Measurements from ENCODE around the gene MAMSTR. TPM values are rescaled to one million over a fixed set of nuclear protein-coding genes. Genes with fewer than 3 reads are reported as not detected.
"Not testable (repeated sequence)": the region's sequence is repeated elsewhere in the genome, so short reads cannot be mapped to it uniquely, and the experiment has no call there.

The MAMSTR gene
- total RNA-seq, 2 donors from 2014 or later: 1.1 to 1.7 TPM

- peak within 1 kb of the TSS; percentile 44 for H3K4me3 Mint-ChIP-seq
Observed at GRCh38 chr19:48695743-48696352, 23.7 kb downstream of the MAMSTR start, which contains the start of gene FUT2. Gene FUT2 (plus strand): TSS chr19:48695971. CDS start chr19:48702957, 6,986 bp downstream.

DNA sequence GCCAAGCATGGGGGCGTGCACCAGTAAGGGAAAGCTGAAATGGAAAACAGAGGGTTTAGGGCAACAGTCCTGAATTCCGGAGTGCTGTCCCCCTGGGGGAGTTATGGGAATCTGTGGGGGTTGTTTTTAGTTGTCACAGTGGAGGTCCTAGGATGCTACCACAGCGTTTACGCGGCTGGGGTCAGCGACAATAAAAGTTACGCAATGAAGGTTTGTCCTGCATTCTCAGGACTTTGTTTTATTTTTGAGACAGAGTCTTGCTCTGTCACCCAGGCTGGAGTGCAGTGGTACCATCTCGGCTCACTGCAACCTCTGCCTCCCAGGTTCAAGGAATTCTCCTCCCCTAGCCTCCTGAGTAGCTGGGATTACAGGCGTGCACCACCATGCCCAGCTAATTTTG, 25.9 kb downstream of the MAMSTR start:
- H3K36me3 Mint-ChIP-seq (ENCODE audit: low read depth); H3K4me3 Mint-ChIP-seq; H3K9me3 Mint-ChIP-seq; H3K27me3 Mint-ChIP-seq; H3K27ac Mint-ChIP-seq; H3K4me1 Mint-ChIP-seq; ATAC-seq (replicated peaks): not testable (repeated sequence)

More at GRCh38 chr19:48695743-48696352, 23.7 kb downstream of the MAMSTR start, which contains the start of gene FUT2:
- Mint-ChIP-seq H3K4me1 (no peaks in the 10 kb centered on the region), H3K36me3 (ENCODE audit: low read depth) (no peaks in the 10 kb centered on the region), H3K9me3 (no peaks in the 10 kb centered on the region), H3K27ac (peak within 1 kb of the TSS; percentile 20), H3K27me3 (peaks cover 6% of the 10 kb centered on the region)
- no peak for ATAC-seq (replicated peaks)

GRCh38 chr19:48689449-48689848, 30.1 kb downstream of the MAMSTR start:
- Mint-ChIP-seq H3K4me1 (no peaks in the 10 kb centered on the region), H3K4me3 (no peak overlapping the region), H3K27me3 (no peaks in the 10 kb centered on the region), H3K36me3 (ENCODE audit: low read depth) (no peaks in the 10 kb centered on the region), H3K9me3 (no peaks in the 10 kb centered on the region), H3K27ac (no peak overlapping the region)
- ATAC-seq (replicated peaks): no peak

DNA sequence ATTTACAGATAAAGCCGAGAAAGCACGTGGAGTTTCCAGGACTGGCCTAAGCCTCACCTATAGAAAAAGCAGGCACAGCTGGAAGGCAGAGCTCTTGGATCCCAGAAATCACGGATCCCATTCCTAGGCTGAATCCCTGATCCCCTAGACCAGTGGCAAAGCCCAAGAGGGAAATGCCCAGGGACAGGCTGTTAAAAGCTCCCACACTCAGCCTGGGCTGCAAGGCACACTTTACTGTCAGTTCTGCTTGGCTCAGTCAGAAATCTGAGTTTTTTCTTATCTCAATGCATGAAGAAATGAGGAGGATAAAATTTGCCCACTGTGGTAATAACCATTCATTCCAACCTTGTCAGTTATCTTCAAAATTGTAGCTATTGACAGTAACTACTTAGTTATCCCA, 31.7 kb downstream of the MAMSTR start:
- no peak overlapping the region for H3K27ac Mint-ChIP-seq
- H3K4me3 Mint-ChIP-seq: no peak overlapping the region
- H3K36me3 Mint-ChIP-seq (ENCODE audit: low read depth): no peaks in the 10 kb centered on the region
- ATAC-seq (replicated peaks): no peak
- H3K9me3 Mint-ChIP-seq: no peaks in the 10 kb centered on the region
- no peaks in the 10 kb centered on the region for H3K4me1 Mint-ChIP-seq
- no peaks in the 10 kb centered on the region for H3K27me3 Mint-ChIP-seq

DNA sequence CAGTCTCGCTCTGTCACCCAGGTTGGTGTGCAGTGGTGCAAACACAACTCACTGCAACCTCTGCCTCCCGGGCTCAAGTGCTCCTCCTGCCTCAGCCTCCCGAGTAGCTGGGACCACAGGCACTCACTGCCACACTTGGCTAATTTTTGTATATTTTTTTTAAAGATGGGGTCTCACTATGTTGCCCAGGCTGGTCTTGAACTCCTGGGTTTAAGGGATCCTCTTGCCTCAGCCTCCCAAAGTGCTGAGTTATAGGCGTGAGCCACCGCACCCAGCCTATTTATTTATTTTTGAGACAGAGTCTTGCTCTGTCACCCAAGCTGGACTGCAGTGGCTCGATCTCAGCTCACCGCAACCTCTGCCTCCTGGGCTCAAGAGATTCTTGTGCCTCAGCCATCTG, 32.9 kb downstream of the MAMSTR start:
- not testable (repeated sequence) for H3K27ac Mint-ChIP-seq, H3K27me3 Mint-ChIP-seq

GRCh38 chr19:48686088-48686487, 33.4 kb downstream of the MAMSTR start:
- no peaks in the 10 kb centered on the region for H3K9me3 Mint-ChIP-seq
- H3K27ac Mint-ChIP-seq: no peak overlapping the region
- no peak overlapping the region for H3K4me3 Mint-ChIP-seq
- no peaks in the 10 kb centered on the region for H3K27me3 Mint-ChIP-seq
- no peak for ATAC-seq (replicated peaks)
- H3K4me1 Mint-ChIP-seq: no peaks in the 10 kb centered on the region
- H3K36me3 Mint-ChIP-seq (ENCODE audit: low read depth): no peaks in the 10 kb centered on the region

More for the DNA sequence above, 32.9 kb downstream of the MAMSTR start:
- not testable (repeated sequence) for ATAC-seq (replicated peaks); H3K36me3 Mint-ChIP-seq (ENCODE audit: low read depth); H3K4me3 Mint-ChIP-seq; H3K4me1 Mint-ChIP-seq; H3K9me3 Mint-ChIP-seq

GRCh38 chr19:48685583-48685982, 33.9 kb downstream of the MAMSTR start:
- no peaks in the 10 kb centered on the region for H3K4me1 Mint-ChIP-seq
- no peak overlapping the region for H3K27ac Mint-ChIP-seq
- H3K4me3 Mint-ChIP-seq: no peak overlapping the region
- ATAC-seq (replicated peaks): no peak
- no peaks in the 10 kb centered on the region for H3K36me3 Mint-ChIP-seq (ENCODE audit: low read depth)
- H3K27me3 Mint-ChIP-seq: no peaks in the 10 kb centered on the region
- no peaks in the 10 kb centered on the region for H3K9me3 Mint-ChIP-seq

- no peaks in the 10 kb centered on the region for H3K9me3 Mint-ChIP-seq
- ATAC-seq (replicated peaks): no peak
- no peaks in the 10 kb centered on the region for H3K36me3 Mint-ChIP-seq (ENCODE audit: low read depth)
- no peak overlapping the region for H3K4me3 Mint-ChIP-seq
- H3K27me3 Mint-ChIP-seq: no peaks in the 10 kb centered on the region
- no peaks in the 10 kb centered on the region for H3K4me1 Mint-ChIP-seq
- H3K27ac Mint-ChIP-seq: no peak overlapping the region
Observed at GRCh38 chr19:48683349-48683748, 36.2 kb downstream of the MAMSTR start.

DNA sequence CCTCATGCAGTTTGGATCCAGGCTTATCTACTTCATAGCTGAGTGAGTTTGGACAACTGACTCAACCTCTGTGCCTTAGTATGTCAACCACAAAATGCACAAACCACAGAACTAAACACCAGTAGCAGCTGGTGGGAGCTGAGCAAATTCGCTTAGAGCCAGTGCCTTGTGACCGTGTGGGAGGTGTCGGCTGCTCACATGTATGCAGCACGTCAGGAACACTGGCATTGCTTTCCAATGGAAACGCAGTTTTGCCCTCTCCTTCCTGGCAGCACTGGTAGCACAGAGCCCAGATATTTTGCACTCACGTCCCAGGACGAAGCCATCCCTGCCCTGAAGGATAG, 38.4 kb downstream of the MAMSTR start:
- no peaks in the 10 kb centered on the region for H3K27me3 Mint-ChIP-seq
- no peaks in the 10 kb centered on the region for H3K4me1 Mint-ChIP-seq
- peak; percentile 29 for ATAC-seq (replicated peaks)
- no peak overlapping the region for H3K4me3 Mint-ChIP-seq
- H3K27ac Mint-ChIP-seq: no peak overlapping the region
- H3K9me3 Mint-ChIP-seq: no peaks in the 10 kb centered on the region
- H3K36me3 Mint-ChIP-seq (ENCODE audit: low read depth): no peaks in the 10 kb centered on the region

DNA sequence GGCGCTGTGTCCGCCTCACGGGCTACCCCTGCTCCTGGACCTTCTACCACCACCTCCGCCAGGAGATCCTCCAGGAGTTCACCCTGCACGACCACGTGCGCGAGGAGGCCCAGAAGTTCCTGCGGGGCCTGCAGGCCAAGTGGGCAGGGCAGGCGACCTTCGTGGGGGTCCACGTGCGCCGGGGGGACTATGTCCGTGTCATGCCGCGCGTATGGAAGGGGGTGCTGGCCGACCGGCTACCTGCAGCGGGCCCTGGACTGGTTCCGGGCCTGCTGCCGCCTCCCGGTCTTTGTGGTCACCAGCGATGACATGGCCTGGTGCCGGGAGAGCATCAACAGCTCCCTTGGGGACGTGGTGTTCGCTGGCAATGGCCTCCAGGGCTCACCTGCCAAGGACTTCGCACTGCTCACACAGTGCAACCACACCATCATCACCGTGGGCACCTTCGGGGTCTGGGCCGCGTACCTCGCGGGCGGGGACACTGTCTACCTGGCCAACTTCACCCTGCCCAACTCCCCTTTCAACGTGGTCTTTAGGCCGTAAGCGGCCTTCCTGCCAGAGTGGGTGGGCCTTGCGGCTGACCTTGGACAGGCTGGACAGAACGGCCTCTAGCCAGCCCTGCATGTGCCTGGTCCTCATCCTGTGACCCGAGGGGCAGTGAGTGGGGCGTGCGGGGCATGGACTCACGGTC, 38.9 kb downstream of the MAMSTR start:
- H3K9me3 Mint-ChIP-seq: no peaks in the 10 kb centered on the region
- ATAC-seq (replicated peaks): no peak
- no peak overlapping the region for H3K4me3 Mint-ChIP-seq
- no peaks in the 10 kb centered on the region for H3K4me1 Mint-ChIP-seq
- no peaks in the 10 kb centered on the region for H3K27me3 Mint-ChIP-seq
- H3K27ac Mint-ChIP-seq: no peak overlapping the region
- H3K36me3 Mint-ChIP-seq (ENCODE audit: low read depth): no peaks in the 10 kb centered on the region

GRCh38 chr19:48680006-48680405, 39.5 kb downstream of the MAMSTR start:
- not testable (repeated sequence) for H3K4me3 Mint-ChIP-seq; H3K4me1 Mint-ChIP-seq; H3K36me3 Mint-ChIP-seq (ENCODE audit: low read depth); H3K9me3 Mint-ChIP-seq; H3K27ac Mint-ChIP-seq; H3K27me3 Mint-ChIP-seq; ATAC-seq (replicated peaks)

DNA sequence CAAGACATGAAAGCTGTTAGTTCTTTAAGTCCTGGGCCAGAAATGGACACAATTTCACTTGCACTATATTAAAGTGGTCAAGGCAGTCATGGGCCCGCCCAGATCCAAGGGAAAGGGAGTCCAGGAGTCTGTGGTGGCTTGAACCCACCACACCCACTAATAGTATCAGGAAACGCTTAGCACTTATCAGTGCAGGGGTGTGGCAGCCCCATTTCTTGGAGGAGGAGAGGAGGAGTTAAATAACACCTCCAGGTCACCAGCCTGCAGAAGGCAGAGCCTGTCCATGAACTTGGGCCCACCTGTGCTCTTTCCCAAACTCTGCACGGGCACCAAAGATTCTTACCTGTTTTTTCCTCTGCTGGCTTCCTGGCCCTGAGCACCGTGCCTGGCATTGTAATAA, 41.3 kb downstream of the MAMSTR start:
- no peak for ATAC-seq (replicated peaks)
- Mint-ChIP-seq H3K36me3 (ENCODE audit: low read depth) (no peaks in the 10 kb centered on the region), H3K4me1 (peaks cover 6% of the 10 kb centered on the region), H3K9me3 (no peaks in the 10 kb centered on the region), H3K4me3 (no peak overlapping the region), H3K27me3 (no peaks in the 10 kb centered on the region), H3K27ac (no peak overlapping the region)

- Mint-ChIP-seq H3K36me3 (ENCODE audit: low read depth) (no peaks in the 10 kb centered on the region), H3K4me3 (no peak overlapping the region), H3K9me3 (no peaks in the 10 kb centered on the region), H3K4me1 (peaks cover 6% of the 10 kb centered on the region), H3K27ac (no peak overlapping the region), H3K27me3 (no peaks in the 10 kb centered on the region)
- ATAC-seq (replicated peaks): no peak
Observed at GRCh38 chr19:48676887-48677286, 42.6 kb downstream of the MAMSTR start.

GRCh38 chr19:48676487-48676886, 43.0 kb downstream of the MAMSTR start:
- ATAC-seq (replicated peaks): no peak
- no peaks in the 10 kb centered on the region for H3K9me3 Mint-ChIP-seq
- no peaks in the 10 kb centered on the region for H3K36me3 Mint-ChIP-seq (ENCODE audit: low read depth)
- H3K27me3 Mint-ChIP-seq: no peaks in the 10 kb centered on the region
- no peak overlapping the region for H3K4me3 Mint-ChIP-seq
- no peak overlapping the region for H3K27ac Mint-ChIP-seq
- peaks cover 6% of the 10 kb centered on the region for H3K4me1 Mint-ChIP-seq

- peak; percentile 89 for ATAC-seq (replicated peaks)
- Mint-ChIP-seq H3K4me3 (no peak overlapping the region), H3K9me3 (no peaks in the 10 kb centered on the region), H3K27ac (no peak overlapping the region), H3K4me1 (peaks cover 6% of the 10 kb centered on the region), H3K36me3 (ENCODE audit: low read depth) (no peaks in the 10 kb centered on the region), H3K27me3 (no peaks in the 10 kb centered on the region)
Observed at GRCh38 chr19:48674921-48675824, 44.4 kb downstream of the MAMSTR start.
